HK-2 (cell line): ENCODE data around the gene LHX8.

ENCODE experiments used
- DNase-seq: peaks from one replicate; pipeline ENCODE4 v3.0.0-alpha.2; 2018; ENCODE audit not compliant: unreplicated experiment

The LHX8 gene

GRCh38 chr1:75203415-75204277 lies 69.5 kb downstream of the LHX8 start:
- no peak for DNase-seq

- no peak for DNase-seq
These were observed 74.7 kb downstream of the LHX8 start for GRCh38 chr1:75208862-75209261.
